PFSK-1 (cell line): ENCODE measurements around the gene ZDHHC14.

Experiments
- FOXP2 ChIP-seq: optimal IDR thresholded peaks from 2 replicates; pipeline ENCODE3; 2011; ENCODE audit warnings: borderline replicate concordance, control low read depth, inconsistent platforms; ENCODE audit not compliant: insufficient read depth; ENCODE audit errors: extremely low read length, extremely low read depth
- POLR2AphosphoS5 ChIP-seq: IDR thresholded peaks from 2 replicates; pipeline ENCODE4 v1.6.1; 2012; ENCODE audit warnings: low read depth, mild to moderate bottlenecking, control low read depth, low read length, moderate library complexity
- REST ChIP-seq, 2 experiments: IDR thresholded peaks; 2 replicates each; pipeline versions ENCODE4 v1.6.1 to v1.8.0; 2011 to 2012; ENCODE audit warnings: low read depth in 2 of 2, low read length in 2 of 2, control low read depth in 1 of 2, inconsistent platforms in 1 of 2, mild to moderate bottlenecking in 1 of 2, moderate library complexity in 1 of 2; ENCODE audit not compliant: insufficient read depth in 1 of 2
- SIN3A ChIP-seq: IDR thresholded peaks from 2 replicates; pipeline ENCODE4 v1.6.1; 2012; ENCODE audit warnings: mild to moderate bottlenecking, low read length, moderate library complexity, borderline replicate concordance; ENCODE audit not compliant: insufficient read depth
- TAF1 ChIP-seq: IDR thresholded peaks from 2 replicates; pipeline ENCODE4 v1.6.1; 2012; ENCODE audit warnings: low read length, control low read depth, borderline replicate concordance; ENCODE audit not compliant: insufficient read depth

The ZDHHC14 gene

GRCh38 chr6:157528931-157529653 is 148.1 kb downstream of the ZDHHC14 start:
- no peak for TF ChIP-seq FOXP2
- TF ChIP-seq TAF1 = no peak
- peak; percentile 56; the same call in 1 of the 2 replicates for TF ChIP-seq POLR2AphosphoS5
- TF ChIP-seq SIN3A = peak; percentile 86; the same call in 1 of the 2 replicates
- peak in 1 of 2 experiments; percentile 52; a peak in 1 of 4 replicates for TF ChIP-seq REST (IDR thresholded peaks at IDR 0.05; ENCODE audit: insufficient read depth in 1 of 2, low read depth in 2 of 2, low read length in 2 of 2)

- no peak for TF ChIP-seq POLR2AphosphoS5
- TF ChIP-seq SIN3A = no peak
- TF ChIP-seq TAF1 = no peak
- no peak for TF ChIP-seq REST (IDR thresholded peaks at IDR 0.05; ENCODE audit: insufficient read depth in 1 of 2, low read depth in 2 of 2, low read length in 2 of 2)
- TF ChIP-seq FOXP2 = no peak
Observed at GRCh38 chr6:157529654-157530039, 148.7 kb downstream of the ZDHHC14 start.

GRCh38 chr6:157530126-157530525 is 149.1 kb downstream of the ZDHHC14 start:
- peak in 1 of 2 experiments; percentile 62; a peak in 2 of 4 replicates for TF ChIP-seq REST (IDR thresholded peaks at IDR 0.05; ENCODE audit: insufficient read depth in 1 of 2, low read depth in 2 of 2, low read length in 2 of 2)
- TF ChIP-seq POLR2AphosphoS5 = peak; percentile 49; the same call in 1 of the 2 replicates
- TF ChIP-seq TAF1 = peak; percentile 39; the same call in 1 of the 2 replicates
- peak; percentile 66; the same call in 1 of the 2 replicates for TF ChIP-seq SIN3A
- TF ChIP-seq FOXP2 = no peak

GRCh38 chr6:157530724-157531168 is 149.8 kb downstream of the ZDHHC14 start:
- TF ChIP-seq TAF1 (no peak), SIN3A (no peak), FOXP2 (no peak), REST (IDR thresholded peaks at IDR 0.05; ENCODE audit: insufficient read depth in 1 of 2, low read depth in 2 of 2, low read length in 2 of 2) (no peak), POLR2AphosphoS5 (no peak)
